HUES6 (cell line): ENCODE results near the gene LIMA1.
"Not testable (repeated sequence)": the region's sequence is repeated elsewhere in the genome, so short reads cannot be mapped to it uniquely, and the experiment has no call there.

ENCODE experiments used
- H3K27ac ChIP-seq: 2 replicates; pipeline ENCODE4 v1.7.0; 2013; ENCODE audit warnings: low read depth, mild to moderate bottlenecking, low read length, inconsistent platforms
- H3K27me3 ChIP-seq: 2 replicates; pipeline ENCODE4 v1.6.1; 2013; ENCODE audit warnings: low read length; ENCODE audit not compliant: control insufficient read depth, insufficient read depth
- H3K36me3 ChIP-seq: 2 replicates; pipeline ENCODE4 v1.6.1; 2013; ENCODE audit warnings: low read length; ENCODE audit not compliant: control insufficient read depth, insufficient read depth
- H3K4me1 ChIP-seq: 2 replicates; pipeline ENCODE4 v1.6.1; 2013; ENCODE audit warnings: low read length; ENCODE audit not compliant: control insufficient read depth, insufficient read depth
- H3K4me3 ChIP-seq: 2 replicates; pipeline ENCODE4 v1.5.1; 2013; ENCODE audit warnings: low read depth, low read length
- H3K9ac ChIP-seq: one replicate; pipeline ENCODE4 v1.6.1; 2013; ENCODE audit warnings: mild to moderate bottlenecking, low read length
- H3K9me3 ChIP-seq: 2 replicates; pipeline ENCODE4 v1.6.1; 2013; ENCODE audit warnings: low read depth, low read length; ENCODE audit not compliant: control insufficient read depth, insufficient read depth

The LIMA1 gene

GRCh38 chr12:50160643-50161042 is 122.7 kb downstream of the LIMA1 start:
- no peak overlapping the region for H3K9ac ChIP-seq
- no peak overlapping the region for H3K27ac ChIP-seq
- no peak overlapping the region for H3K4me3 ChIP-seq
- no peaks in the 10 kb centered on the region for H3K27me3 ChIP-seq
- no peaks in the 10 kb centered on the region for H3K4me1 ChIP-seq
- H3K9me3 ChIP-seq: no peaks in the 10 kb centered on the region
- H3K36me3 ChIP-seq: peaks cover 2% of the 10 kb centered on the region; the same call in 1 of the 2 replicates

GRCh38 chr12:50157259-50157658 is 126.1 kb downstream of the LIMA1 start:
- H3K9ac ChIP-seq: no peak overlapping the region
- peaks cover 2% of the 10 kb centered on the region; the same call in 1 of the 2 replicates for H3K36me3 ChIP-seq
- H3K4me1 ChIP-seq: no peaks in the 10 kb centered on the region
- no peaks in the 10 kb centered on the region for H3K9me3 ChIP-seq
- H3K4me3 ChIP-seq: no peak overlapping the region
- no peak overlapping the region for H3K27ac ChIP-seq
- H3K27me3 ChIP-seq: no peaks in the 10 kb centered on the region

- Histone ChIP-seq H3K27me3 (no peaks in the 10 kb centered on the region), H3K9ac (no peak overlapping the region), H3K4me1 (no peaks in the 10 kb centered on the region), H3K27ac (no peak overlapping the region), H3K36me3 (peaks cover 2% of the 10 kb centered on the region; the same call in 1 of the 2 replicates), H3K4me3 (no peak overlapping the region), H3K9me3 (no peaks in the 10 kb centered on the region)
These were observed 126.7 kb downstream of the LIMA1 start for GRCh38 chr12:50156641-50157040.

GRCh38 chr12:50154947-50155346 is 128.4 kb downstream of the LIMA1 start:
- not testable (repeated sequence) for H3K9ac ChIP-seq, H3K27me3 ChIP-seq, H3K36me3 ChIP-seq, H3K27ac ChIP-seq, H3K4me1 ChIP-seq, H3K4me3 ChIP-seq, H3K9me3 ChIP-seq

- H3K27ac ChIP-seq: no peak overlapping the region
- no peak overlapping the region for H3K4me3 ChIP-seq
- H3K9me3 ChIP-seq: no peaks in the 10 kb centered on the region
These were observed 132.2 kb downstream of the LIMA1 start for GRCh38 chr12:50151047-50151687.

GRCh38 chr12:50149311-50149710 is 134.0 kb downstream of the LIMA1 start:
- Histone ChIP-seq H3K36me3 (no peaks in the 10 kb centered on the region), H3K9ac (no peak overlapping the region), H3K9me3 (no peaks in the 10 kb centered on the region), H3K4me3 (no peak overlapping the region), H3K4me1 (no peaks in the 10 kb centered on the region), H3K27me3 (no peaks in the 10 kb centered on the region), H3K27ac (no peak overlapping the region)

More at GRCh38 chr12:50151047-50151687, 132.2 kb downstream of the LIMA1 start:
- Histone ChIP-seq H3K36me3 (no peaks in the 10 kb centered on the region), H3K9ac (no peak overlapping the region), H3K27me3 (no peaks in the 10 kb centered on the region), H3K4me1 (no peaks in the 10 kb centered on the region)

- H3K4me3 ChIP-seq, H3K9me3 ChIP-seq, H3K36me3 ChIP-seq, H3K27me3 ChIP-seq, H3K27ac ChIP-seq, H3K4me1 ChIP-seq, H3K9ac ChIP-seq: not testable (repeated sequence)
These were observed 135.3 kb downstream of the LIMA1 start for GRCh38 chr12:50148011-50148410.

GRCh38 chr12:50147281-50147680 is 136.0 kb downstream of the LIMA1 start:
- Histone ChIP-seq H3K4me3 (no peak overlapping the region), H3K9ac (no peak overlapping the region), H3K9me3 (no peaks in the 10 kb centered on the region), H3K27me3 (no peaks in the 10 kb centered on the region), H3K4me1 (no peaks in the 10 kb centered on the region), H3K27ac (no peak overlapping the region), H3K36me3 (peaks cover 15% of the 10 kb centered on the region)

GRCh38 chr12:50145439-50145838 is 137.9 kb downstream of the LIMA1 start:
- no peak overlapping the region for H3K4me3 ChIP-seq
- no peak overlapping the region for H3K9ac ChIP-seq
- no peaks in the 10 kb centered on the region for H3K27me3 ChIP-seq
- H3K9me3 ChIP-seq: no peaks in the 10 kb centered on the region
- H3K27ac ChIP-seq: no peak overlapping the region
- peaks cover 32% of the 10 kb centered on the region for H3K36me3 ChIP-seq
- H3K4me1 ChIP-seq: no peaks in the 10 kb centered on the region

GRCh38 chr12:50142993-50143392 is 140.3 kb downstream of the LIMA1 start:
- Histone ChIP-seq H3K4me3 (no peak overlapping the region), H3K36me3 (peaks cover 45% of the 10 kb centered on the region), H3K4me1 (no peaks in the 10 kb centered on the region), H3K27me3 (no peaks in the 10 kb centered on the region), H3K9me3 (no peaks in the 10 kb centered on the region), H3K27ac (no peak overlapping the region), H3K9ac (no peak overlapping the region)

- H3K9me3 ChIP-seq: no peaks in the 10 kb centered on the region
- peaks cover 83% of the 10 kb centered on the region for H3K36me3 ChIP-seq
- H3K27me3 ChIP-seq: no peaks in the 10 kb centered on the region
- no peak overlapping the region for H3K27ac ChIP-seq
- no peak overlapping the region for H3K4me3 ChIP-seq
- H3K4me1 ChIP-seq: no peaks in the 10 kb centered on the region
- no peak overlapping the region for H3K9ac ChIP-seq
These were observed 150.7 kb downstream of the LIMA1 start for GRCh38 chr12:50132505-50133135.
